A549 (cell line): ENCODE results near the gene MAN1C1. TPM values are rescaled to one million over a fixed set of nuclear protein-coding genes. Genes with fewer than 3 reads are reported as not detected.

Experiments
- ATAC-seq, 2 experiments: fragments of 200-7000 bp in 1 of 2; fragments of >200 bp in 1 of 2; cut with Nextera tagmentation in 1 of 2; cut with Tn5 transposase in 1 of 2; 3 replicates each; pipeline versions ENCODE4 v1.8.0 to v1.9.1; 2018 to 2020; ENCODE audit warnings: mild to moderate bottlenecking in 1 of 2, moderate library complexity in 1 of 2
- CTCF ChIA-PET: fragments of 300-600 bp; sonication (Branson Sonifier 250); formaldehyde crosslinking; extraction: SDS; loops from one replicate; lab custom pipeline; 2021; ENCODE audit warnings: antibody characterized with exemption, inconsistent platforms; lab: Yijun Ruan, JAX
- POLR2A ChIA-PET: fragments of 350-600 bp; formaldehyde crosslinking; extraction: SDS; loops from one replicate; lab custom pipeline; 2021; ENCODE audit warnings: antibody characterized with exemption, inconsistent platforms; lab: Yijun Ruan, JAX
- DNase-seq, 2 experiments: peaks; one replicate each; pipeline versions ENCODE4 v3.0.0 to v3.0.0-alpha.2; 2011 to 2016; ENCODE audit warnings: low read depth in 1 of 2, low spot score in 1 of 2
- FAIRE-seq: peaks from 2 replicates; lab custom pipeline; 2011; peaks lifted over from hg19 to GRCh38; lab: Jason Lieb, UNC
- H3K27ac ChIP-seq, 2 experiments: fragments of >200 bp; sonication (Bioruptor Twin); formaldehyde crosslinking; 3 replicates each; pipeline ENCODE4 v1.5.1; 2016 to 2017
- H3K4me1 ChIP-seq: fragments of >200 bp; sonication (Bioruptor Twin); formaldehyde crosslinking; 3 replicates; pipeline ENCODE4 v1.6.1; 2016
- H3K4me2 ChIP-seq: fragments of >200 bp; sonication (Bioruptor Twin); formaldehyde crosslinking; 3 replicates; pipeline ENCODE4 v1.6.1; 2016
- H3K4me3 ChIP-seq: fragments of >200 bp; sonication (Bioruptor Twin); formaldehyde crosslinking; 3 replicates; pipeline ENCODE4 v1.5.1; 2016
- H3K9me3 ChIP-seq: fragments of >200 bp; sonication (Bioruptor Twin); formaldehyde crosslinking; 3 replicates; pipeline ENCODE4 v1.6.1; 2016
- BCL3 ChIP-seq: fragments of >200 bp; sonication (Bioruptor Twin); formaldehyde crosslinking; IDR thresholded peaks from 3 replicates; pipeline ENCODE4 v1.6.1; 2016
- CEBPB ChIP-seq, 2 experiments: fragments of >200 bp in 1 of 2; sonication (Bioruptor Twin) in 1 of 2; formaldehyde crosslinking in 1 of 2; IDR thresholded peaks; 2 replicates each; pipeline ENCODE4 v1.6.1; 2012 to 2016
- EHMT2 ChIP-seq: fragments of 200-600 bp; sonication (generic); IDR thresholded peaks from 2 replicates; pipeline ENCODE4 v1.6.1; 2016; ENCODE audit warnings: antibody characterized with exemption, low read depth, mild to moderate bottlenecking, moderate library complexity
- FOSB ChIP-seq: fragments of 250-450 bp; sonication (Bioruptor Pico); IDR thresholded peaks from 2 replicates; pipeline ENCODE4 v1.5.0; 2020; ENCODE audit warnings: mild to moderate bottlenecking, moderate library complexity
- HEYL ChIP-seq: fragments of 250-450 bp; sonication (Bioruptor Pico); IDR thresholded peaks from 2 replicates; pipeline ENCODE4 v1.8.0; 2021; ENCODE audit warnings: mild to moderate bottlenecking, moderate library complexity
- HOXB13 ChIP-seq: fragments of 250-450 bp; sonication (Bioruptor Pico); IDR thresholded peaks from 2 replicates; pipeline ENCODE4 v1.5.0; 2020; ENCODE audit warnings: low read depth, mild to moderate bottlenecking, moderate library complexity
- MAFK ChIP-seq: fragments of 450-650 bp; IDR thresholded peaks from 2 replicates; pipeline ENCODE4 v1.6.1; 2014; ENCODE audit not compliant: partially characterized antibody
- PHF8 ChIP-seq: fragments of 200-600 bp; sonication (generic); IDR thresholded peaks from 2 replicates; pipeline ENCODE4 v1.6.1; 2016; ENCODE audit warnings: low read depth, mild to moderate bottlenecking, antibody characterized with exemption, moderate library complexity, borderline replicate concordance
- POLR2AphosphoS2 ChIP-seq: conservative IDR thresholded peaks from 2 replicates; pipeline ENCODE4 v1.6.1; 2012; ENCODE audit warnings: low read length, improper control_type of control experiment, inconsistent platforms
- RAD21 ChIP-seq, 2 experiments: fragments of >200 bp in 1 of 2; sonication (Bioruptor Twin) in 1 of 2; formaldehyde crosslinking in 1 of 2; IDR thresholded peaks in 1 of 2; conservative IDR thresholded peaks in 1 of 2; 2 replicates in 1 of 2; 3 replicates in 1 of 2; pipeline ENCODE4 v1.6.1; 2012 to 2018; ENCODE audit warnings: inconsistent platforms in 1 of 2
- REST ChIP-seq: fragments of 200-600 bp; sonication (generic); IDR thresholded peaks from 2 replicates; pipeline ENCODE4 v1.6.1; 2016; ENCODE audit warnings: antibody characterized with exemption, mild to moderate bottlenecking, moderate library complexity
- RFX5 ChIP-seq: fragments of 450-650 bp; IDR thresholded peaks from 2 replicates; pipeline ENCODE4 v1.7.1; 2014; ENCODE audit warnings: antibody characterized with exemption, mild to moderate bottlenecking, moderate library complexity
- RNF2 ChIP-seq: fragments of 200-600 bp; sonication (generic); IDR thresholded peaks from 2 replicates; pipeline ENCODE4 v1.6.1; 2016; ENCODE audit warnings: low read depth, mild to moderate bottlenecking, antibody characterized with exemption, moderate library complexity, borderline replicate concordance
- SREBF2 ChIP-seq: fragments of 450-650 bp; IDR thresholded peaks from 2 replicates; pipeline ENCODE4 v1.6.1; 2014; ENCODE audit warnings: mild to moderate bottlenecking, moderate library complexity
- ZC3H11A ChIP-seq: fragments of 450-650 bp; IDR thresholded peaks from 2 replicates; pipeline ENCODE4 v1.6.1; 2014; ENCODE audit warnings: antibody characterized with exemption, mild to moderate bottlenecking
- ZFP36 ChIP-seq: fragments of 450-650 bp; IDR thresholded peaks from 2 replicates; pipeline ENCODE4 v1.6.1; 2014; ENCODE audit warnings: borderline replicate concordance; ENCODE audit not compliant: partially characterized antibody
- ZSCAN20 ChIP-seq: fragments of 250-450 bp; sonication (Bioruptor Pico); IDR thresholded peaks from 2 replicates; pipeline ENCODE4 v1.8.0; 2022; ENCODE audit warnings: mild to moderate bottlenecking, moderate library complexity
- WGBS: methylation state at CpG from one replicate; pipeline ENCODE4 v1.1.6; 2017; ENCODE audit errors: missing lambda C conversion rate; 5-methylcytosine and 5-hydroxymethylcytosine counted together
- polyA plus RNA-seq, 4 experiments: library from polyadenylated mRNA; depleted of rRNA in 3 of 4; stranded (reverse); fragments of >200 nt; fragmentation: RNase III in 1 of 4; extraction: RNeasy Plus Mini Kit Qiagen cat#74134 plus additional on column Dnase treatment in 1 of 4; gene quantifications; 2 replicates in 3 of 4; 3 replicates in 1 of 4; pipeline ENCODE4 v1.2.3, GENCODE V29; 2011 to 2017
- TF ChIP-seq, protein P1 (sequence below): IDR thresholded peaks from 2 replicates; pipeline ENCODE4 v1.6.1; 2012
- TF ChIP-seq, protein P2 (sequence below): fragments of 150-350 bp; IDR thresholded peaks from 2 replicates; pipeline ENCODE4 v1.6.1; 2014; ENCODE audit warnings: low read depth, mild to moderate bottlenecking, low read length

Gene MAN1C1
- polyA plus RNA-seq, 2 of the 4 experiments (the other 2 are of a cell fraction), result 0.22 to 0.27 TPM

DNA sequence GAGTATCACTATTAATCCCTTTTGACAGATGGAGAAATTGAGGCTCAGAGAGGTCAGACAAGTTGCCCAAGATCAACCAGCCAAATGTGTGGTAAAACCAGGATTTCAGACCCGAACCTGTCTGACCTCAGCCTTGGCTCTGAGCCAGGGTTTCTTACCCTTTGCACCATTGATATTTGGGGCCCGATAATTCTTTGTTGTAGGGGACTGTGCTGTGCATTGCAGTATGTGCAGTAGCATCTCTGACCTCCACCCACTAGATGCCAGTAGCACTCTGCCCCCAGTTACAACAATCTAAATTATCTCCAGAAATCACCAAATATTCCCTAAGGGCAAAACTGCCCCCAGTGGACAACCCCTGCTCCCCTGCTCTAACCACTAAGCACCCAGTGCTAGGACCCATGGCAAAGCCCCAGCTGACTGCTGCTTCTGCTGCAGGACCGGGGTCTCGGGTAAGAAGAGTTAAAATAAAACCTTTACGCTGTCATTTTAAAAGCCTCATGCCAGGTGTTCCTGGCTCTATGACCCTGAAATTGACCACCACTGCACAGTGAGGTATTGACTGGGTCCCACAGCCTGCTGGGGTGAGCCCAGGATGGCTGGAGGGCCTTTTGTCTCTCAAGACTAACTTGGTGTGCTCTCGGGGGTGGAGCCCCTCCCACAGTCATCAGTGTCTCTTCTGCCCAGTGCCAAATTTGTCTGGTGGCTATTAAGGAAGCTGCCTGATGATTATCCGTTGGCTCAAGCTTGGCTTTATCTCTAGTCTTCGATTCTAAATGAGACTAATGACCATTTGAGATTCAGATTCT, 5.6 kb upstream of the MAN1C1 start:
- CTCF ChIA-PET, result interaction anchor here (0.6 to 3.4 kb wide), 9 partner anchors 9 to 200 kb away, joined by 3 to 30 read pairs (median 4); no protein-coding TSS in a partner anchor
- POLR2A ChIA-PET, result no interaction called here
- FAIRE-seq, result no peak

DNA sequence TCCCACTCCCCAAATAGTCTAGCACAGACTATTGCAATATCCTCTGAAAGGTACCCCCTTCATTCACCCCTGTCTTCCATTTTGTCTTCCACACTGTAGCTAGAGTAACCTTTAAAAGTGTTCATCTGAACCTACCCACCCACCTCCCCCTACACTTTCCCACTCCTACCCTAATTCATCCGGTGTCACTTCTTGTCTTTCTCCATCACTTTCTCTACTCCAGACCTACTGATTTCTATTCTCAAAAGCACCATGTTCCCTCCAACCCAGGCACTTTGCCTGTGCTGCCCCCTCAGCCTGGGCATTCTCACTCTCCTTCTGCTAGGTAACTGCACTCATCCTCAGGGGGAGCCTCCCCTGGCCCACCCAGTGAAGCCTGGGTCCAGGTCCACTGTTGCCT, 4.7 kb upstream of the MAN1C1 start:
- Histone ChIP-seq H3K4me1 (0 out of 3 replicates have a peak, but pooled peaks cover 8% of the 10 kb centered on the region), H3K4me2 (no peak overlapping the region), H3K9me3 (no peaks in the 10 kb centered on the region), H3K4me3 (no peak overlapping the region), H3K27ac (no peak overlapping the region)
- ChIA-PET POLR2A (no interaction called here), CTCF (interaction anchor here (0.6 to 2.7 kb wide), 2 partner anchors 8 to 16 kb away, joined by 5 to 9 read pairs; no protein-coding TSS in a partner anchor)
- no peak for ATAC-seq
- WGBS, result 100% methylated on average over 1 of the region's 1 CpG
- no peak for TF ChIP-seq HEYL (CRISPR knock-in tag)
- no peak for TF ChIP-seq REST
- FAIRE-seq, result no peak
- DNase-seq, result no peak

More for the DNA sequence above, 5.6 kb upstream of the MAN1C1 start:
- DNase-seq (no peak), ATAC-seq (peak in 1 of 2 experiments; percentile 43; a peak in 3 of 6 replicates)
- H3K4me1 ChIP-seq, result 0 out of 3 replicates have a peak, but pooled peaks cover 8% of the 10 kb centered on the region
- no peak overlapping the region for H3K4me3 ChIP-seq
- H3K4me2 ChIP-seq, result no peak overlapping the region
- WGBS, result 14% methylated on average over 6 of the region's 8 CpGs
- no peak overlapping the region for H3K27ac ChIP-seq
- no peaks in the 10 kb centered on the region for H3K9me3 ChIP-seq
- no peak for TF ChIP-seq BCL3
- TF ChIP-seq ZFP36, result no peak
- peak in 1 of 2 experiments; percentile 19; a peak in 1 of 5 replicates for TF ChIP-seq RAD21 (conservative IDR thresholded peaks at IDR 0.05 in 1 of 2, IDR thresholded peaks at IDR 0.05 in 1 of 2)
- TF ChIP-seq POLR2AphosphoS2, result no peak
- TF ChIP-seq, protein P1, sequence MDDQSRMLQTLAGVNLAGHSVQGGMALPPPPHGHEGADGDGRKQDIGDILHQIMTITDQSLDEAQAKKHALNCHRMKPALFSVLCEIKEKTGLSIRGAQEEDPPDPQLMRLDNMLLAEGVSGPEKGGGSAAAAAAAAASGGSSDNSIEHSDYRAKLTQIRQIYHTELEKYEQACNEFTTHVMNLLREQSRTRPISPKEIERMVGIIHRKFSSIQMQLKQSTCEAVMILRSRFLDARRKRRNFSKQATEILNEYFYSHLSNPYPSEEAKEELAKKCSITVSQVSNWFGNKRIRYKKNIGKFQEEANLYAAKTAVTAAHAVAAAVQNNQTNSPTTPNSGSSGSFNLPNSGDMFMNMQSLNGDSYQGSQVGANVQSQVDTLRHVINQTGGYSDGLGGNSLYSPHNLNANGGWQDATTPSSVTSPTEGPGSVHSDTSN, result no peak

- TF ChIP-seq RFX5, result no peak
- no peak for TF ChIP-seq RNF2
- TF ChIP-seq FOSB (CRISPR knock-in tag), result no peak
- no peak for TF ChIP-seq ZSCAN20 (CRISPR knock-in tag)
- TF ChIP-seq, protein P2, sequence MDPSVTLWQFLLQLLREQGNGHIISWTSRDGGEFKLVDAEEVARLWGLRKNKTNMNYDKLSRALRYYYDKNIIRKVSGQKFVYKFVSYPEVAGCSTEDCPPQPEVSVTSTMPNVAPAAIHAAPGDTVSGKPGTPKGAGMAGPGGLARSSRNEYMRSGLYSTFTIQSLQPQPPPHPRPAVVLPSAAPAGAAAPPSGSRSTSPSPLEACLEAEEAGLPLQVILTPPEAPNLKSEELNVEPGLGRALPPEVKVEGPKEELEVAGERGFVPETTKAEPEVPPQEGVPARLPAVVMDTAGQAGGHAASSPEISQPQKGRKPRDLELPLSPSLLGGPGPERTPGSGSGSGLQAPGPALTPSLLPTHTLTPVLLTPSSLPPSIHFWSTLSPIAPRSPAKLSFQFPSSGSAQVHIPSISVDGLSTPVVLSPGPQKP, result no peak
- TF ChIP-seq HOXB13 (CRISPR knock-in tag), result no peak
- TF ChIP-seq POLR2AphosphoS2, result no peak
- no peak for TF ChIP-seq ZC3H11A
- no peak for TF ChIP-seq MAFK
- no peak for TF ChIP-seq SREBF2
- no peak for TF ChIP-seq PHF8
- no peak for TF ChIP-seq EHMT2
- TF ChIP-seq HEYL (CRISPR knock-in tag), result no peak
- no peak for TF ChIP-seq CEBPB (IDR thresholded peaks at IDR 0.05)
- TF ChIP-seq, all 56 proteins: peak for 0
- 36% methylated on average over 3 of the region's 3 CpGs for WGBS
- ATAC-seq, result no peak
- no peak for DNase-seq
- Histone ChIP-seq H3K4me3 (no peak overlapping the region), H3K4me2 (no peak overlapping the region), H3K4me1 (0 out of 3 replicates have a peak, but pooled peaks cover 8% of the 10 kb centered on the region), H3K9me3 (no peaks in the 10 kb centered on the region), H3K27ac (no peak overlapping the region)
- ChIA-PET CTCF (no interaction called here), POLR2A (no interaction called here)
- FAIRE-seq, result no peak
Observed at GRCh38 chr1:25612421-25612820, 4.2 kb upstream of the MAN1C1 start.
